ENCODE results near the gene CCDC186. TPM values are rescaled to one million over a fixed set of nuclear protein-coding genes. Genes with fewer than 3 reads are reported as not detected.

CCDC186 gene
- total RNA-seq, 1 experiment from 2014 or later, result 5.7 TPM

GRCh38 chr10:114181971-114182370 lies 8.0 kb upstream of the CCDC186 start:
- ATAC-seq (no peak), DNase-seq (no peak)
- Histone ChIP-seq H3K4me3 (ENCODE audit: low read length) (no peak overlapping the region), H4K20me1 (ENCODE audit: low read length) (no peaks in the 10 kb centered on the region), H3K9me3 (ENCODE audit: low read length) (no peaks in the 10 kb centered on the region), H3K79me2 (ENCODE audit: low read length) (no peaks in the 10 kb centered on the region), H3K27ac (ENCODE audit: low read length) (no peak overlapping the region), H3K27me3 (ENCODE audit: low read length) (no peaks in the 10 kb centered on the region), H3K4me1 (ENCODE audit: insufficient read depth, low read length) (no peaks in the 10 kb centered on the region), H3K9ac (ENCODE audit: low read length) (no peak overlapping the region), H3F3A (ENCODE audit: low read length, unreplicated experiment) (no peaks in the 10 kb centered on the region), H3K9me2 (replicated peaks; ENCODE audit: low read length) (no peaks in the 10 kb centered on the region), H3K36me3 (ENCODE audit: low read depth, low read length) (no peaks in the 10 kb centered on the region), H3K4me2 (ENCODE audit: low read length) (no peak overlapping the region), H2AFZ (ENCODE audit: low read length) (no peak overlapping the region)
- BruUV-seq (replicated peaks), result no TSS peak
- POLR2A ChIA-PET (ENCODE audit: unreplicated experiment), result no interaction called here
- TF ChIP-seq EZH2phosphoT487 (IDR thresholded peaks at IDR 0.05; ENCODE audit: borderline replicate concordance, low read length), result no peak
- TF ChIP-seq EZH2 (IDR thresholded peaks at IDR 0.05; ENCODE audit: low read length, unreplicated experiment), result no peak
- TF ChIP-seq, protein P1, sequence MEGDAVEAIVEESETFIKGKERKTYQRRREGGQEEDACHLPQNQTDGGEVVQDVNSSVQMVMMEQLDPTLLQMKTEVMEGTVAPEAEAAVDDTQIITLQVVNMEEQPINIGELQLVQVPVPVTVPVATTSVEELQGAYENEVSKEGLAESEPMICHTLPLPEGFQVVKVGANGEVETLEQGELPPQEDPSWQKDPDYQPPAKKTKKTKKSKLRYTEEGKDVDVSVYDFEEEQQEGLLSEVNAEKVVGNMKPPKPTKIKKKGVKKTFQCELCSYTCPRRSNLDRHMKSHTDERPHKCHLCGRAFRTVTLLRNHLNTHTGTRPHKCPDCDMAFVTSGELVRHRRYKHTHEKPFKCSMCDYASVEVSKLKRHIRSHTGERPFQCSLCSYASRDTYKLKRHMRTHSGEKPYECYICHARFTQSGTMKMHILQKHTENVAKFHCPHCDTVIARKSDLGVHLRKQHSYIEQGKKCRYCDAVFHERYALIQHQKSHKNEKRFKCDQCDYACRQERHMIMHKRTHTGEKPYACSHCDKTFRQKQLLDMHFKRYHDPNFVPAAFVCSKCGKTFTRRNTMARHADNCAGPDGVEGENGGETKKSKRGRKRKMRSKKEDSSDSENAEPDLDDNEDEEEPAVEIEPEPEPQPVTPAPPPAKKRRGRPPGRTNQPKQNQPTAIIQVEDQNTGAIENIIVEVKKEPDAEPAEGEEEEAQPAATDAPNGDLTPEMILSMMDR (conservative IDR thresholded peaks at IDR 0.05; ENCODE audit: low read depth, low read length), result no peak
- CTCF ChIA-PET, result no interaction called here
- intact Hi-C loops (cut with micrococcal nuclease), result no loop called here

GRCh38 chr10:114180937-114181336 lies 6.9 kb upstream of the CCDC186 start:
- DNase-seq (no peak), ATAC-seq (no peak)
- Histone ChIP-seq H3K9me3 (ENCODE audit: low read length) (no peaks in the 10 kb centered on the region), H3K4me2 (ENCODE audit: low read length) (no peak overlapping the region), H2AFZ (ENCODE audit: low read length) (0 out of 2 replicates have a peak overlapping the region, but pooled peaks have one; percentile 72), H3F3A (ENCODE audit: low read length, unreplicated experiment) (no peaks in the 10 kb centered on the region), H4K20me1 (ENCODE audit: low read length) (no peaks in the 10 kb centered on the region), H3K27ac (ENCODE audit: low read length) (no peak overlapping the region), H3K4me3 (ENCODE audit: low read length) (no peak overlapping the region), H3K36me3 (ENCODE audit: low read depth, low read length) (no peaks in the 10 kb centered on the region), H3K9me2 (replicated peaks; ENCODE audit: low read length) (no peaks in the 10 kb centered on the region), H3K27me3 (ENCODE audit: low read length) (no peaks in the 10 kb centered on the region), H3K9ac (ENCODE audit: low read length) (no peak overlapping the region), H3K4me1 (ENCODE audit: insufficient read depth, low read length) (no peaks in the 10 kb centered on the region), H3K79me2 (ENCODE audit: low read length) (no peaks in the 10 kb centered on the region)
- no TSS peak for BruUV-seq (replicated peaks)
- ChIA-PET CTCF (no interaction called here), POLR2A (ENCODE audit: unreplicated experiment) (no interaction called here)
- intact Hi-C loops (cut with micrococcal nuclease), result no loop called here
- no peak for TF ChIP-seq EZH2phosphoT487 (IDR thresholded peaks at IDR 0.05; ENCODE audit: borderline replicate concordance, low read length)
- TF ChIP-seq, protein P1 (conservative IDR thresholded peaks at IDR 0.05; ENCODE audit: low read depth, low read length), result no peak
- TF ChIP-seq EZH2 (IDR thresholded peaks at IDR 0.05; ENCODE audit: low read length, unreplicated experiment), result no peak

- Histone ChIP-seq H3K9me3 (ENCODE audit: low read length) (no peaks in the 10 kb centered on the region), H3K79me2 (ENCODE audit: low read length) (no peaks in the 10 kb centered on the region), H3K4me2 (ENCODE audit: low read length) (peak overlapping the region; percentile 55), H3K4me1 (ENCODE audit: insufficient read depth, low read length) (no peaks in the 10 kb centered on the region), H3K27me3 (ENCODE audit: low read length) (no peaks in the 10 kb centered on the region), H3K36me3 (ENCODE audit: low read depth, low read length) (no peaks in the 10 kb centered on the region), H3K27ac (ENCODE audit: low read length) (no peak overlapping the region), H4K20me1 (ENCODE audit: low read length) (no peaks in the 10 kb centered on the region), H3K4me3 (ENCODE audit: low read length) (peak overlapping the region; percentile 46; the same call in 1 of the 2 replicates), H3F3A (ENCODE audit: low read length, unreplicated experiment) (no peaks in the 10 kb centered on the region), H3K9me2 (replicated peaks; ENCODE audit: low read length) (no peaks in the 10 kb centered on the region), H2AFZ (ENCODE audit: low read length) (peak overlapping the region; percentile 72), H3K9ac (ENCODE audit: low read length) (no peak overlapping the region)
- POLR2A ChIA-PET (ENCODE audit: unreplicated experiment), result interaction anchor here (0.6 kb wide), 1 partner anchor 252 kb away, joined by 8 read pairs; no protein-coding TSS in a partner anchor
- CTCF ChIA-PET, result no interaction called here
- DNase-seq, result no peak
- intact Hi-C loops (cut with micrococcal nuclease), result no loop called here
- TF ChIP-seq EZH2phosphoT487 (IDR thresholded peaks at IDR 0.05; ENCODE audit: borderline replicate concordance, low read length) (no peak), EZH2 (IDR thresholded peaks at IDR 0.05; ENCODE audit: low read length, unreplicated experiment) (no peak)
- TF ChIP-seq, protein P1 (conservative IDR thresholded peaks at IDR 0.05; ENCODE audit: low read depth, low read length), result no peak
- peak; percentile 24; the same call in 1 of the 2 replicates for ATAC-seq
- BruUV-seq (replicated peaks), result no TSS peak
These were observed 5.7 kb upstream of the CCDC186 start for GRCh38 chr10:114179747-114180146.

Data from PC-3 (cell line).